HepG2 (cell line): ENCODE measurements around the gene TPM2. TPM values are rescaled to one million over a fixed set of nuclear protein-coding genes. Genes with fewer than 3 reads are reported as not detected.

Experiments
- ETV6 ChIP-seq: sonication (generic); formaldehyde crosslinking; conservative IDR thresholded peaks from 2 replicates; pipeline ENCODE4 v1.4.0; 2020; ENCODE audit warnings: missing genetic modification reagents
- MATR3 ChIP-seq: sonication (generic); formaldehyde crosslinking; IDR thresholded peaks from 2 replicates; pipeline ENCODE4 v1.4.0; 2020; ENCODE audit warnings: missing genetic modification reagents
- NFRKB ChIP-seq: fragments of 450-650 bp; IDR thresholded peaks from 2 replicates; pipeline ENCODE4 v1.6.1; 2017
- NONO ChIP-seq, 2 experiments: fragments of 450-650 bp in 1 of 2; sonication (generic) in 1 of 2; formaldehyde crosslinking in 1 of 2; IDR thresholded peaks in 1 of 2; conservative IDR thresholded peaks in 1 of 2; 2 replicates each; pipeline versions ENCODE4 v1.6.1 to v1.8.0; 2017 to 2022; ENCODE audit warnings: mild to moderate bottlenecking in 1 of 2, missing genetic modification reagents in 1 of 2, moderate library complexity in 1 of 2
- NR3C1 ChIP-seq: sonication (generic); formaldehyde crosslinking; IDR thresholded peaks from 2 replicates; pipeline ENCODE4 v1.4.0; 2020; ENCODE audit warnings: missing genetic modification reagents
- SIX4 ChIP-seq: sonication (generic); formaldehyde crosslinking; IDR thresholded peaks from 2 replicates; pipeline ENCODE4 v1.4.0; 2020; ENCODE audit warnings: missing genetic modification reagents
- SKI ChIP-seq: fragments of 450-650 bp; IDR thresholded peaks from one replicate; pipeline ENCODE4 v1.6.1; 2018; ENCODE audit warnings: mild to moderate bottlenecking; ENCODE audit not compliant: partially characterized antibody
- SMARCE1 ChIP-seq: fragments of 450-650 bp; IDR thresholded peaks from 2 replicates; pipeline ENCODE4 v1.6.1; 2017; ENCODE audit warnings: borderline replicate concordance
- SP2 ChIP-seq: sonication (generic); formaldehyde crosslinking; IDR thresholded peaks from 2 replicates; pipeline ENCODE4 v1.5.1; 2020; ENCODE audit warnings: mild to moderate bottlenecking, missing genetic modification reagents
- STAT5B ChIP-seq: sonication (generic); formaldehyde crosslinking; IDR thresholded peaks from 2 replicates; pipeline ENCODE4 v1.4.0; 2020; ENCODE audit warnings: missing genetic modification reagents
- UBTF ChIP-seq: sonication (generic); formaldehyde crosslinking; IDR thresholded peaks from 2 replicates; pipeline ENCODE4 v1.4.0; 2020; ENCODE audit warnings: mild to moderate bottlenecking, missing genetic modification reagents
- ZKSCAN8 ChIP-seq: IDR thresholded peaks from 2 replicates; pipeline ENCODE4 v1.6.1; 2016; ENCODE audit warnings: borderline replicate concordance, missing genetic modification reagents, missing compliant biosample characterization
- ZNF12 ChIP-seq: sonication (generic); formaldehyde crosslinking; IDR thresholded peaks from 2 replicates; pipeline ENCODE4 v1.5.0; 2020; ENCODE audit warnings: missing genetic modification reagents
- ZNF251 ChIP-seq: sonication (generic); formaldehyde crosslinking; IDR thresholded peaks from 2 replicates; pipeline ENCODE4 v1.9.0; 2021; ENCODE audit warnings: mild to moderate bottlenecking, missing genetic modification reagents
- ZNF253 ChIP-seq: sonication (generic); formaldehyde crosslinking; IDR thresholded peaks from 2 replicates; pipeline ENCODE4 v1.8.0; 2022; ENCODE audit warnings: mild to moderate bottlenecking, missing genetic modification reagents, borderline replicate concordance
- ZNF704 ChIP-seq: sonication (generic); formaldehyde crosslinking; IDR thresholded peaks from 2 replicates; pipeline ENCODE4 v1.8.1; 2023; ENCODE audit warnings: mild to moderate bottlenecking, inconsistent platforms, moderate library complexity, missing genetic modification reagents, borderline replicate concordance
- ZNF737 ChIP-seq: sonication (generic); formaldehyde crosslinking; IDR thresholded peaks from 2 replicates; pipeline ENCODE4 v1.5.0; 2020; ENCODE audit warnings: missing genetic modification reagents, mild to moderate bottlenecking, borderline replicate concordance
- ZNF772 ChIP-seq: sonication (generic); formaldehyde crosslinking; IDR thresholded peaks from 2 replicates; pipeline ENCODE4 v1.5.0; 2020; ENCODE audit warnings: mild to moderate bottlenecking, missing genetic modification reagents
- ZNF850 ChIP-seq: sonication (generic); formaldehyde crosslinking; conservative IDR thresholded peaks from 2 replicates; pipeline ENCODE4 v1.9.0; 2021; ENCODE audit warnings: mild to moderate bottlenecking, missing genetic modification reagents
- polyA plus RNA-seq, 8 experiments: library from polyadenylated mRNA; depleted of rRNA in 3 of 8; stranded (reverse) in 7 of 8; unstranded in 1 of 8; fragments of >200 nt; fragmentation: Illumina TruSeq in 4 of 8; extraction: Trizol in 4 of 8; gene quantifications; 2 replicates each; pipeline versions ENCODE4 v1.2.1 to v1.2.3, GENCODE V29; 2011 to 2016; ENCODE audit warnings: low read depth in 4 of 8, missing spikeins in 1 of 8, mixed read lengths in 1 of 8; ENCODE audit not compliant: insufficient read depth in 1 of 8
- total RNA-seq, 5 experiments: library from RNA; depleted of rRNA; stranded (reverse); fragments of >200 nt; fragmentation: Illumina TruSeq; extraction: Trizol; gene quantifications; 2 replicates each; pipeline ENCODE4 v1.2.3, GENCODE V29; 2016; ENCODE audit warnings: low read depth in 1 of 5
- TF ChIP-seq, protein P1 (sequence below): sonication (generic); formaldehyde crosslinking; IDR thresholded peaks from 2 replicates; pipeline ENCODE4 v1.4.0; 2020; ENCODE audit warnings: missing genetic modification reagents
- TF ChIP-seq, protein P2 (sequence below): sonication (generic); formaldehyde crosslinking; IDR thresholded peaks from 2 replicates; pipeline ENCODE4 v1.5.0; 2020; ENCODE audit warnings: missing genetic modification reagents, mild to moderate bottlenecking, borderline replicate concordance
- TF ChIP-seq, protein P3 (sequence below): conservative IDR thresholded peaks from 2 replicates; pipeline ENCODE4 v1.6.1; 2018; ENCODE audit warnings: missing genetic modification reagents

Gene TPM2
- total and polyA plus RNA-seq, 2 of the 13 experiments (the other 11 are each of a cell fraction or from before 2014, with no cell fraction given): 3.1 to 10.7 TPM

DNA sequence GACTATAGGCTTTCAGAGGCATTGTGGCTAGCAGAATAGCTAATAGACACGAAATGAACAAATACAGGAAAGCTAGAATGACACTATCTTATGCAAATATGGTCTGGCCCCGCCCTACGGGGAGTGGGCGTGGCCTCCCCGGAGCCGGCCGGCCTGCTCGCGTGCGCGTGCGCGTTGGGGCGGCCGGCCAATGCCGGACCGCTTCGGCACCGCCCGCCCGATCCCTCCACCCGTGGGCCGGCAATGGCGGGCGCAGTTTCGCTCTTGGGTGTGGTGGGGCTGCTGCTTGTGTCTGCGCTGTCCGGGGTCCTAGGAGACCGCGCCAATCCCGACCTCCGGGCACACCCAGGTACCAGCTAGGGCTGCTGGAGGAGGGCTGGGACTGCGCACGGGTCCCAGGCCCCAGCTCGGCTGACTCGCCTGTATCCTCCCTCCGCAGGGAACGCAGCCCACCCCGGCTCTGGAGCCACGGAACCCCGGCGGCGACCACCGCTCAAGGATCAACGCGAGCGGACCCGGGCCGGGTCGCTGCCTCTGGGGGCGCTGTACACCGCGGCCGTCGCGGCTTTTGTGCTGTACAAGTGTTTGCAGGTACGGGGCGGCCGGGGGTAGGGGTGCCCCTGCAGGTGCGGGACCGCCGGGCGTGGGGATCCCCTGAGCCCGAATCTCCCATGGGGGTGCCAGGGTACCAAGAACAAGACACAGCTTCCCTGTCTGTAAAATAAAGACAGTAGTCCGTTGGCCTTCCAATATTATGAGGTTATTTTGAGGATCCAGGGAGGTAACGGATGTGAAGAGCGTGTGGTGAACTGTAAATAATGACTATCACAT, 31.4 kb downstream of the TPM2 start, which contains the start of gene CCDC107 (continued):
- TF ChIP-seq ZNF737 (CRISPR knock-in tag) (no peak), MATR3 (CRISPR knock-in tag) (no peak), STAT5B (CRISPR knock-in tag) (no peak), SMARCE1 (no peak), UBTF (peak; percentile 88), ZNF772 (0 out of 2 replicates have a peak, but pooled peaks have one; percentile 23), SKI (no peak), SIX4 (CRISPR knock-in tag) (no peak), NONO (IDR thresholded peaks at IDR 0.05) (no peak), NONO (CRISPR knock-in tag; conservative IDR thresholded peaks at IDR 0.05) (peak; percentile 84), ZNF251 (no peak), ETV6 (no peak), NR3C1 (CRISPR knock-in tag) (no peak), SP2 (CRISPR knock-in tag) (no peak; the same call in 1 of the 2 replicates), NFRKB (no peak), ZNF850 (CRISPR knock-in tag) (no peak), ZKSCAN8 (CRISPR knock-in tag) (peak; percentile 62; the same call in 1 of the 2 replicates), ZNF12 (CRISPR knock-in tag) (no peak), ZNF253 (CRISPR knock-in tag) (0 out of 2 replicates have a peak, but pooled peaks have one; percentile 73), ZNF704 (CRISPR knock-in tag) (no peak; the same call in 1 of the 2 replicates)
- TF ChIP-seq, protein P1, sequence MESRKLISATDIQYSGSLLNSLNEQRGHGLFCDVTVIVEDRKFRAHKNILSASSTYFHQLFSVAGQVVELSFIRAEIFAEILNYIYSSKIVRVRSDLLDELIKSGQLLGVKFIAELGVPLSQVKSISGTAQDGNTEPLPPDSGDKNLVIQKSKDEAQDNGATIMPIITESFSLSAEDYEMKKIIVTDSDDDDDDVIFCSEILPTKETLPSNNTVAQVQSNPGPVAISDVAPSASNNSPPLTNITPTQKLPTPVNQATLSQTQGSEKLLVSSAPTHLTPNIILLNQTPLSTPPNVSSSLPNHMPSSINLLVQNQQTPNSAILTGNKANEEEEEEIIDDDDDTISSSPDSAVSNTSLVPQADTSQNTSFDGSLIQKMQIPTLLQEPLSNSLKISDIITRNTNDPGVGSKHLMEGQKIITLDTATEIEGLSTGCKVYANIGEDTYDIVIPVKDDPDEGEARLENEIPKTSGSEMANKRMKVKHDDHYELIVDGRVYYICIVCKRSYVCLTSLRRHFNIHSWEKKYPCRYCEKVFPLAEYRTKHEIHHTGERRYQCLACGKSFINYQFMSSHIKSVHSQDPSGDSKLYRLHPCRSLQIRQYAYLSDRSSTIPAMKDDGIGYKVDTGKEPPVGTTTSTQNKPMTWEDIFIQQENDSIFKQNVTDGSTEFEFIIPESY (CRISPR knock-in tag): no peak
- TF ChIP-seq, protein P2, sequence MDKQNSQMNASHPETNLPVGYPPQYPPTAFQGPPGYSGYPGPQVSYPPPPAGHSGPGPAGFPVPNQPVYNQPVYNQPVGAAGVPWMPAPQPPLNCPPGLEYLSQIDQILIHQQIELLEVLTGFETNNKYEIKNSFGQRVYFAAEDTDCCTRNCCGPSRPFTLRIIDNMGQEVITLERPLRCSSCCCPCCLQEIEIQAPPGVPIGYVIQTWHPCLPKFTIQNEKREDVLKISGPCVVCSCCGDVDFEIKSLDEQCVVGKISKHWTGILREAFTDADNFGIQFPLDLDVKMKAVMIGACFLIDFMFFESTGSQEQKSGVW (CRISPR knock-in tag): no peak
- TF ChIP-seq, protein P3, sequence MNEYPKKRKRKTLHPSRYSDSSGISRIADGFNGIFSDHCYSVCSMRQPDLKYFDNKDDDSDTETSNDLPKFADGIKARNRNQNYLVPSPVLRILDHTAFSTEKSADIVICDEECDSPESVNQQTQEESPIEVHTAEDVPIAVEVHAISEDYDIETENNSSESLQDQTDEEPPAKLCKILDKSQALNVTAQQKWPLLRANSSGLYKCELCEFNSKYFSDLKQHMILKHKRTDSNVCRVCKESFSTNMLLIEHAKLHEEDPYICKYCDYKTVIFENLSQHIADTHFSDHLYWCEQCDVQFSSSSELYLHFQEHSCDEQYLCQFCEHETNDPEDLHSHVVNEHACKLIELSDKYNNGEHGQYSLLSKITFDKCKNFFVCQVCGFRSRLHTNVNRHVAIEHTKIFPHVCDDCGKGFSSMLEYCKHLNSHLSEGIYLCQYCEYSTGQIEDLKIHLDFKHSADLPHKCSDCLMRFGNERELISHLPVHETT (CRISPR knock-in tag): no peak
